GM21360 (cell line): ENCODE data around the gene ZNF683.
"Not testable (repeated sequence)": the region's sequence is repeated elsewhere in the genome, so short reads cannot be mapped to it uniquely, and the experiment has no call there.

Experiments used
- ATAC-seq: cut with Tn5 transposase; IDR thresholded peaks from one replicate; pipeline ENCODE4 v1.9.1; 2021; ENCODE audit warnings: mild to moderate bottlenecking, moderate library complexity; ENCODE audit not compliant: unreplicated experiment

ZNF683 gene

DNA sequence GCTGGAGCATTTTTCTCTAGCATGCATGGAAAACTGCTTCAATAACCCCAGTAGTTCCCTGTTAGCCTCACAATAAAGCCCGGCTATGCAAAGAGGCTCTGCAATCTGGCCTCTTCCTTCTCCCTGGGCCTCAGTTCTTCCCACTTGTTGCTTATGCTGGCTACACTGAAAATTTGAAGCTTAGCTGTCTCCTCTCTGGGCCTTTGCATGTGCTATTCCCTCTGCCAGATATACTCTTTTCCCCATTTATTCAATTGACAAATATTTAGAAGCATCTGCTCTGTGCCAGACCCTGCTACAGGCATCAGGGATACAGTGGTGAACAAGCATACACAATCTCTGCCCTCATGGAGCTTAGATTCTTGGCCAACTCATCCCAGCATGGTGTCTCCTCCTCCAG, 33.9 kb downstream of the ZNF683 start:
- ATAC-seq: no peak

DNA sequence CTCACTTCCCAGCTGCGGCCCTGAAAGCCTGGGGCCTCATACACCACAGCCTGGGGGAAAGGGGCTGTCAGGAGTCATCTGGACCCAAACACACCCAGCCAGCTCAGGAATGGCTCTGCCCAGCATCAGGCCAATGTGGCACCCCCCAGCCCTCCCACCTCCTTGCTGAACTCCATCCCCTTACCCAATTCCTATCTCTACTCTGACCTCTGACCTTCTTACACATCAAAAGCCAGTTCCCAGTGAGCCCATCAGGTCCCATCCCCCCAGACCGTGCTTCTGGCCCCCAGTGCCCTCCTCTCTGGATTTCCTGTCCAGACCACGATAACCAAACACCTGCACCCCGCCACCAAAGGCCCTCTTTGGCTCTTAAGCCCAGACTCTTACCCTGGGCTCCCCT, 34.9 kb downstream of the ZNF683 start:
- ATAC-seq: no peak

DNA sequence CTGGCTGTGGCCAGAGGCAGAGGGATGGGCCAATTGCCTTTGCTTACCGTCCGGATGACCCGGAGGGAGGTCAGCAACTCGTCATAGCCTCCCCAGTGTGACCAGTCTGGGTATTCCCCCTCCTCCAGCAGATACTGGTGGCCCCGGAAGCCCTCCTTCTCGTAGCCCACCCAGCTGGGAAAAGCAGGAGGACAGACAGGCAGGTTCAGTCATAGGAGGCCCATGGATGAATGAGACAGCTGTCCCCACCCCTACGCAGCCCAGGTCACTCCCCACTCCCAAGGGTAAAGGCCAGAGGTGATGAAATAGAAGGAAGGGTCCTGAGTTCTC, 35.4 kb downstream of the ZNF683 start:
- no peak for ATAC-seq

DNA sequence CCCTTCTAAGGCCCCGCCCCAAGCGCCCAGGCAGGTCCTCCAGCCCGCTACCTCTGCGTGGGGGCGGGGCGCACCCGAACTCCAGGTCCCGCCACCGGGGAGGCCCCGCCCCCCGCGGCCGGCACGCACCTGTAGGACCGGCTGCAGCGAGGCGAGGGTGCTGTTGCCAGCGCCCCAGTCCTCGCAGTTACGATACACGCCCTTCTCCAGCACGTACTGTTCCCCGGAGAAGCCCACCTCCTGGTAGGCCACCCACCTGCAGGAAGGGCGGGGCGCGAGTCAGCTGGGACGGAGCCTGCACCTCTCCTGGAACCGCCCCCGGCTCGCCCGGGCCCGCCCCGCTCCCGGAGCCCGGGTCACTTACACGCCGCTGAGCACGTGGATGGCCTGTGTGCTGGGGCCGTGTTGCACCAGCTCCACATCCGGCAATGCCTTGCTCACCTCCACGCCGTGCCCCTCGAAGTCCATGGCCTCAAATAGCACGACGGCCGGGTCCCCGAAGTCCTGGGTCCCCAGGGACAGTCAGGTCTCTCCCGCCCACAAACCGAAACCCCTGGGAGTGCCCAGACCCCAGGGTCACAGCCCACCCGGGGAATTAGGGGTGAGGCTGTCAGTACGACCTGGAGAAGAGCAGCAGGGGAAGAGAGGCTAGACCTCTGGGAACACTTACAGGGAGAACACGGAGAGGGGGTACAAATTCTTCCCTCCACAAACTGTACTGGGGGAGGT, 35.9 kb downstream of the ZNF683 start:
- peak; percentile 20 for ATAC-seq

- peak; percentile 49 for ATAC-seq
Observed at GRCh38 chr1:26335774-26336476, 36.6 kb downstream of the ZNF683 start.

DNA sequence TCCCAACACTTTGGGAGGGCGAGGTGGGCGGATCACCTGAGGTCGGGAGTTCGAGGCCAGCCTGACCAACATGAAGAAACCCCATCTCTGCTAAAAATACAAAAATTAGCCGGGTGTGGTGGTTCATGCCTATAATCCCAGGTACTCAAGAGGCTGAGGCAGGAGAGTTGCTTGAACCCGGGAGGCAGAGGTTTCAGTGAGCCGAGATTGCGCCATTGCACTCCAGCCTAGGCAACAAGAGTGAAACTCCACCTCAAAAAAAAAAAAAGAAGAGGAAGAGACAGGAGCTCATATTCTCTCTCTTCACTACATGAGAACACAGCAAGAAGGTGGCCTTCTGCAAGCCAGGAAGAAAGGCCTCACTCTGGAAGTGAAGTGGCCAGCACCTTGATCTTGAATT, 39.2 kb downstream of the ZNF683 start:
- ATAC-seq: not testable (repeated sequence)

- no peak for ATAC-seq
Observed at GRCh38 chr1:26330276-26330675, 42.3 kb downstream of the ZNF683 start.

GRCh38 chr1:26329380-26329779, 43.2 kb downstream of the ZNF683 start:
- ATAC-seq: not testable (repeated sequence)

GRCh38 chr1:26328597-26328996, 44.0 kb downstream of the ZNF683 start:
- no peak for ATAC-seq

DNA sequence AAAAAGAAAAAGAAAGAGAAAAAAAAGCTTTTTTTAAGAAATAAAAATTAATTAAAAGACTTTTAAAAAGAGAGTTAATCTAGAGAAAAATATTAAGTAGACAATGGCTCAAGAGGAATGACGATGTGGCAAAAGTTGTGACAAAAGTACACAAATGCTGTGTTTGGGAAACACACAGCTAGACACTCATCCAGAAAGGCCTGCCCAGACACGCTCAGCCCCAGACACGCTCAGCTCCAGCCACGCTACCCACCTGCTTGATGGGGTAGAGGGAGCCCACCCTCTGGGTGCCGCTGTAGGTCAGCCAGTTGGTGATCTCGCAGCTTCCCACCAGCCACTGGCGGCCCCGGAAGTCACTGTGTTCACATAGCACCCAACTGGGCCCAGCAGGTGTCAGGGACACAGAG, 44.6 kb downstream of the ZNF683 start:
- no peak for ATAC-seq

DNA sequence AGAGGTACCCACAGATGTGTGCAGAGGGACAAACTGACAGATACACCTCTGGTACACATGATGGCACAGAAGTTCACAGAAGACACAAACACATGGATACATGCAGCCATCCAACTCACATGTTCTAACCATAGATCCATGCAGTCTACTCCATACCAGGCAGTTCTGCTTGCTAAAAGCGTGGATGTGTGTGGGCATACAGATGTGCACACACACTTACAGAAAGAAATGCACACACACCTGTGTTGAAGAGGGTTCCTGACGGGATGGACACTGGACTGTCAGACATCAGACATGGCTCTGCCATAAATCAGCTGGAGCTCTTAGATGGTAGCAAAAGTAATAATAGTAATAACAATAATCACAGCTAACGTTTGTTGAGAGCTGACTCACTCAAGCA, 48.0 kb downstream of the ZNF683 start:
- ATAC-seq: no peak

GRCh38 chr1:26323382-26323781, 49.2 kb downstream of the ZNF683 start:
- no peak for ATAC-seq

DNA sequence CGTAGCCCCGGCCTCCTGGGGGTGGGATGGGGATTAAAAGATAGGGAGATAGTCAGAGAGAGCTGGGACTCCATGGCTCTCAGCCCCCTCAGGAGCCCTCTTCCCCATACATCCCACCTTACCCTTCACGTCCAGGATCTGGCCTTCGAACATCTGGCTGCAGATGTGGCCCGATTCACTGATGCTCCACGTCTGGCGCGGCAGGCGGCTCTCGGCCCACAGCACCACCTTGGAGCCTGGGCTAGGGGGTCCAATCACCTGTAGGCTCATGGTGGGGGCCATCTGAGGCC, 50.6 kb downstream of the ZNF683 start:
- no peak for ATAC-seq

GRCh38 chr1:26321315-26322041, 51.1 kb downstream of the ZNF683 start:
- ATAC-seq: no peak

DNA sequence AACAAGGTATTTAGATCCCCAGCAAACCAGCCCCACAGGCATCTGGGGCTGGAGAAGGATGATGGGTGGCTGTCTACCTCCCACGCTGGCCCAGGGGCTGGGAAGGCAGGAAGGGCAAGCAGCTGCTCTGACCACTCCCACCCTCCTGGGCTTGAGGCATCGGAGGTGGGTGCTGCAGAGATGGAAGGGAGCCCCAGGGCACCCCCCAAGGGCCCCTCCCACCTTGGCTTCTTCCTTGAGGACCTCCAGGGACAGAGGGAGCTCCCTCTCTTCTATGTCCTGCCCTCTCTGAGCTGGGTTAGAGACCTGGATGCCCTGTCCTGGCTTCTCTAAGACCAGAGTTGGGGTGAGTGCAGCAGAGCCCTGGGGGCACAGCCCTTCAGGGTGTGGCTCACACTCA, 51.7 kb downstream of the ZNF683 start:
- ATAC-seq: no peak

- no peak for ATAC-seq
Observed at GRCh38 chr1:26318338-26319064, 54.0 kb downstream of the ZNF683 start.

DNA sequence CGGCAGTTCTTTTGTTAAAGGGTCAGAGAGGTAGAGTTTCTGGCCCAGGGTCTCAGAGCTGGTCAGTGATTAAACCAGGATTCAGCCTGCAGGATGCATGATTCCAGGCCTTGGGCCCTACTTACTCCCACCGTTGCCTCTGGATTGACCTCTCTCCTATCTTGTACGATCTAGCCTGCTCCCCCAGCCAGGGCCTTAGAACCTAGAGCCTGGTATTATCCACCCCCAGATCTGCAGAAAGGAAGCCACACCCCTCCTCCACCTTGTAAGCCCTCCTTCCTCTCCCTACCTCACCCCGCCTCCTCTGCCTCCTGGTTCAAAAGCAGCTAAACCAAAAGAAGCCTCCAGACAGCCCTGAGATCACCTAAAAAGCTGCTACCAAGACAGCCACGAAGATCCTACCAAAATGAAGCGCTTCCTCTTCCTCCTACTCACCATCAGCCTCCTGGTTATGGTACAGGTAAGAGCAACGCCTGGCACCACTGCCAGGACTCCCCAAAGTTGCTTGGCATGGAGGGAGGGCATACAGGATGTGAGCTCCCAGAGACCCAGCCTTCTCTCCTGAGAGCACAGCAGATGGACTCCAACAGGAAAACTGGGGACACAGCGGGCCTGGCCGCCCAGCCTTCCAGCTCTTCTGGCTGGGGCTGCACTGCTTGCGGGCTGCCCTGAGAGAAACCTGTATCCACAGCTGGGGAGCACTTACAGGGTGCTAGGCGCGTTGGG, 54.8 kb downstream of the ZNF683 start, which contains the start of gene CD52:
CD52 (plus strand) TSS at position 347 of the 726 bp plus-strand sequence; CDS start at position 407, 60 bp downstream.
- no peak for ATAC-seq

DNA sequence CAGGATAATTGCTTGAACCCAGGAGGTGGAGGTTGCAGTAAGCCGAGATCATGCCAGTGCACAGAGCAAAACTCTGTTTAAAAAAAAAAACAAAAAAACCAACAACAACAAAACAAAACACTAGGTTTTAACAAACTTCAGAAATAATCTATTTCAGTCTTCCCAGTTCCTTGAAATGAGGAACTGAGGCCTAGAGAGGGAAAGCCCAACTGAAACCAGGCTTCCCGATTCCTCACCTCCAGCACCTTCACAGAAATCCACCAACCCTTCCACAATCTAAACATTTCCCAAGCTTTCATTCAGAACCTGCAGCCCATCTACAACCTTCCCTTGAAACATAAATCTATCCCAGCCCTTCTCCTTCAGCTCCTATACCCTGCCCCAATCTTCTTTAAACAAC, 55.4 kb downstream of the ZNF683 start:
- ATAC-seq: no peak

- no peak for ATAC-seq
Observed at GRCh38 chr1:26315874-26316850, 56.4 kb downstream of the ZNF683 start.

DNA sequence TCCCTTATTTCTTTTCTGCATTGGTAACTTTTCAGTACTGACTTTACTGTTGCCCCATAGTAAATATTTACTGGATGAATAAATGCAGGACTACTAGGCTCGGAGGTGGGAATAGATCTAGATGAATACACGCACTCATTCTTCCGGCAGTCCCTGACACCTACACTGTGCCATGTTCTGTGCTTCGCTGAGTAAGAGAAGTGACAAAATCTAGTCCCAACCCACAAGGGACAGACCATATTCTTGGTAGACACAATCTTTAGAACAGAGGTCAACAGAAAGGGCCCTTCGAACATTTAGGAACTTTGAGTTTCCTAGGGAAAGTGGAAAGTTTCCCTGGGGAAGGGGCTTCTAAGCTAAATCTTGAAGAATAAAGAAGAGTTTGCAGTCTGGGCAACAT, 58.0 kb downstream of the ZNF683 start:
- ATAC-seq: no peak
